Duodenal mucosa (tissue), 2 donors: ENCODE data around the gene ENTREP1.

ENCODE experiments used
- H3K27ac ChIP-seq: one replicate; pipeline ENCODE4 v1.7.0; 2013; ENCODE audit warnings: low read depth, low read length
- H3K27me3 ChIP-seq, 2 donors: one replicate each; pipeline ENCODE4 v1.7.0; 2013; ENCODE audit warnings: low read length in 2 of 2, control low read depth in 1 of 2; ENCODE audit not compliant: insufficient read depth in 2 of 2, control insufficient read depth in 1 of 2
- H3K36me3 ChIP-seq, 2 donors: one replicate each; pipeline ENCODE4 v1.7.0; 2013; ENCODE audit warnings: low read length in 2 of 2, control low read depth in 1 of 2; ENCODE audit not compliant: insufficient read depth in 2 of 2, control insufficient read depth in 1 of 2
- H3K4me1 ChIP-seq, 2 donors: one replicate each; pipeline ENCODE4 v1.7.0; 2013; ENCODE audit warnings: low read length in 2 of 2, control low read depth in 1 of 2; ENCODE audit not compliant: insufficient read depth in 2 of 2, control insufficient read depth in 1 of 2
- H3K4me3 ChIP-seq, 2 donors: one replicate each; pipeline ENCODE4 v1.7.0; 2013; ENCODE audit warnings: low read length in 2 of 2, low read depth in 1 of 2
- H3K9ac ChIP-seq, 2 donors: one replicate each; pipeline ENCODE4 v1.7.0; 2013; ENCODE audit warnings: low read length in 2 of 2, low read depth in 1 of 2
- H3K9me3 ChIP-seq, 2 donors: one replicate each; pipeline ENCODE4 v1.7.0; 2013; ENCODE audit warnings: low read length in 2 of 2, control low read depth in 1 of 2; ENCODE audit not compliant: control insufficient read depth in 1 of 2

The ENTREP1 gene

DNA sequence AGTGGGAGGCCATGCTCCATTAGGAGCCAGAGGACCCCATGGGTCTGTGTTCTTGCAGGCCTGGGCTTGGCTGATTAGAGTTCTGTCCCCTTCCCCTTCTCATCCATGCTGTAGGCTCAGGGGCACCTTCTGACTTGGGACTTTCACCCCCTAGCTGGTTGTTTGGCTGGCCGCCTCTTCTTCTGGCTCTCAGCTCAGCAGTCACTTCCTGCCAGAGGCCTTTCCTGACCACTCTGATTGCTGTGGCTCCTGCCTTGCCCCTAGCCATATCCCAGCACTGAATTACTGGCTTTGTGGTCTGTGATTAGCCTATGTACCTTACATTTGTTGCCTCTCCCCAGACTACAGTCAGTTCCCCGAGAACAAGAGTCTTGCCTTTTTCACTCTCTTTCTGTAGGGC, 14.6 kb downstream of the ENTREP1 start:
- no peaks in the 10 kb centered on the region for H3K27me3 ChIP-seq
- no peak overlapping the region for H3K4me3 ChIP-seq
- no peaks in the 10 kb centered on the region for H3K36me3 ChIP-seq
- no peaks in the 10 kb centered on the region for H3K9me3 ChIP-seq
- H3K9ac ChIP-seq = no peak overlapping the region
- H3K27ac ChIP-seq = no peak overlapping the region
- no peaks in the 10 kb centered on the region for H3K4me1 ChIP-seq

DNA sequence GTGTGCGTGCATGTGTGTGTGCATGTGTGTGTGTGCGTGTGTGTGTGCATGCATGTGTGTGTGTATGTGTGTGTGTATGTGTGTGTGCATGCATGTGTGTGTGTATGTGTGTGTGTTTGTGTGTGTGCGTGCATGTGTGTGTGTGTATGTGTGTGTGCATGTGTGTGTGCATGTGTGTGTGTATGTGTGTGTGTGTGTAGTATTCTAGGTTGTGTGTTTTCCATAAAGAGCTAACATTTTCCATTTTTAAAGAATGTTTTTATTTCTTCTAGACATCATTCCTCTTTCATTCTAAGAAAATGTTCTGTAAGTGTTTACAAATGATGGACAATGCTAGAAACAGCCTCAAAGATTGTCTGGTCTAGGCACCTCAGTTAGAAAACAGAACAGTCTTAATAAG, 15.6 kb downstream of the ENTREP1 start:
- H3K27me3 ChIP-seq = no peaks in the 10 kb centered on the region
- no peaks in the 10 kb centered on the region for H3K4me1 ChIP-seq
- H3K4me3 ChIP-seq = no peak overlapping the region
- H3K27ac ChIP-seq = no peak overlapping the region
- H3K9ac ChIP-seq = no peak overlapping the region
- H3K9me3 ChIP-seq = no peaks in the 10 kb centered on the region
- no peaks in the 10 kb centered on the region for H3K36me3 ChIP-seq

DNA sequence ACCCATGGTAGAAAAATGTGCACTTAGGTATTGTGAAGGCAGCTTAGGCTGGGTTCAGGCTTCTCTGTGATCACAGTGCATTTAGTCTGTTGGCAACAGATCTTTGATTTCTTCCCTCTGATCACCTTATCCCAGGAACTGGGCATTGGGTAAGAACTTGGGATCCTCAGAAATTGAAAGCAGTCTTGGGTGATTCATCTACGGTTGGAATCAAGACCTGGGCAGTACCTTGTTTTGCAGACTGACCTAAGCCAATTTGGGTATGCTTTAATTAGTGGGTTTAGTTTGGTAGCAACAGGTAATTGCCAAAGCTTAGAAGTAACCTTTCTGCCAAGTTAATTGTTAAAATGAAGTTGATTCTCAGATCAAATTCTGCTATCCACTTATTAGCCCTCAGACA, 17.8 kb downstream of the ENTREP1 start:
- H3K4me3 ChIP-seq = no peak overlapping the region
- H3K27me3 ChIP-seq = no peaks in the 10 kb centered on the region
- H3K4me1 ChIP-seq = no peaks in the 10 kb centered on the region
- no peak overlapping the region for H3K27ac ChIP-seq
- H3K36me3 ChIP-seq = no peaks in the 10 kb centered on the region
- H3K9ac ChIP-seq = no peak overlapping the region
- no peaks in the 10 kb centered on the region for H3K9me3 ChIP-seq

DNA sequence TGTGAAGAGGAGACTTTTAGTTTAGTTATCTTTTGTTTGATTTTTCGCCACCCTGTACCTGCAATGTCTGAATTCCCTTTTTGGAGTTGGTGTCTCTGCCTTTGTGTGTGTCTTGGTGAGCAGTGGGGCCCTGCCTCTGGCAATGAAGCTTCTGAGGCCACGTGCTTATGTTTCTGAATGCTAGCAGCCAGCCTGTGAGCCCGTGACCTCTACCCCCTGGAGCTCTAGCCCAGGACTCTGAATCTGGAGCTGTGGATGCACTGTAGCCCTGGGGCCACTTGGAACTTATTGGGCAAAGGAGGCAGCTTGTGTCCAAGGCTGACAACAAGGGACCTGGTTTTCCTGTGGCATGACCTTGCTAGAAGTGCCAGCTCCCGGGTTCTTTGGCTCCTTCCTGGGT, 19.4 kb downstream of the ENTREP1 start:
- Histone ChIP-seq H3K27ac (no peak overlapping the region), H3K9me3 (no peaks in the 10 kb centered on the region), H3K4me3 (no peak overlapping the region), H3K4me1 (no peaks in the 10 kb centered on the region), H3K36me3 (no peaks in the 10 kb centered on the region), H3K27me3 (no peaks in the 10 kb centered on the region), H3K9ac (no peak overlapping the region)

DNA sequence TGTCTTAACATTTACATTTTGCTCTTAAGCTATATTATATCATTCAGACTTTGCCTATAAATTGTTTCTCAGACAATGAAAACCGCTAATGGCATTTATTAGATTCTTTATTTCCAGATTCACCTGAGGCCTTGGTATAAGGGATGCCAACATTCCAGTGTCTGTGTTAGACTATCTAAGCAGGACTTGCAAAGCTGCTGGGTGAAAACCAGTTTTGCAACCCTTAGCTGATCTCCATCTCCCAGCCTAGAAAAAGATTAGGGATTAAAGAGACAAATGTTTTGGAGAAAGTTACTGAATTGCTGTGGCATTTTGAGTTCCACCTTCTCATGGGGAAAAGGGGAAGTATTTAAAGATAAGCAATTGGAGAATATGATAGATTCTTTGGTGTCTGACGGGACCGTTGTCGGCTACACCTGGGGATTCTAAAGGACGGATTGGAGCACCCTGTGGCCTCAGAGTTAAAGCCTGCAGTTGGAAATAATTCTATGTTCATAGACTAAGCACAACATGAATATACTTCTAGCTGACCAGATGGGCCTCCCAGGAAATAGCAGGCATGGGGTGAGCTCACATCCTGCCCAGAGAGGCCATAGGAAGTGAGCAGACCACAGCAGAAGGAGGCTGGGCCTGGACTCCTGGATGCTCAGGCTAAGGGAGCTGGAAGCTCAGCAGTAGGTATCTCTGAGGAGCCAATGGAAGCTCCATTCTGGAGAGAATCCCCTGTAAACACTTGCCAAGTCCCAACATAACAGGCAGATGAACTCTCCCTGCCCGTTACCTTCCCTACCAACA, 21.8 kb downstream of the ENTREP1 start:
- H3K9ac ChIP-seq = no peak overlapping the region
- no peaks in the 10 kb centered on the region for H3K36me3 ChIP-seq
- no peak overlapping the region for H3K27ac ChIP-seq
- no peaks in the 10 kb centered on the region for H3K4me1 ChIP-seq
- H3K4me3 ChIP-seq = no peak overlapping the region
- H3K9me3 ChIP-seq = no peaks in the 10 kb centered on the region
- H3K27me3 ChIP-seq = no peaks in the 10 kb centered on the region

DNA sequence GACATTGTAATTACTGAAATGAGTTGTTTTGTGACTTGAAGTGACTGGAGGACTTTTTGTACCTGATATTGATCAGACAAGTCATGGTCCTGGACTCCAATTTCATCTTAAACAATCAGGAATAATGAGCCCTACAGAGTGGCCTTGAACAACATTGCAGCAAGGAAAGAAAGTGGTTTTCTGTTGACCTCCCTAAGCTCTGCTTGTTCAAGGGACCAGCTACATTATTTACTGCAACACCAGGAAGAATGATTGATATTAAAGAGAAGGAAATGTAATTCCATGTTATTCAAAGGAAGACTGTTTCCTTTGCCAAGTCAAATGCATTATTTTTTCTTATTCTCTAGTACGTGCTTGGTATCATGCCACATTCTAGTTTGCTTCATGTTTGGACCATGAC, 22.6 kb downstream of the ENTREP1 start:
- Histone ChIP-seq H3K9me3 (no peaks in the 10 kb centered on the region), H3K27ac (no peak overlapping the region), H3K36me3 (no peaks in the 10 kb centered on the region), H3K4me3 (no peak overlapping the region), H3K9ac (no peak overlapping the region), H3K27me3 (no peaks in the 10 kb centered on the region), H3K4me1 (no peaks in the 10 kb centered on the region)

DNA sequence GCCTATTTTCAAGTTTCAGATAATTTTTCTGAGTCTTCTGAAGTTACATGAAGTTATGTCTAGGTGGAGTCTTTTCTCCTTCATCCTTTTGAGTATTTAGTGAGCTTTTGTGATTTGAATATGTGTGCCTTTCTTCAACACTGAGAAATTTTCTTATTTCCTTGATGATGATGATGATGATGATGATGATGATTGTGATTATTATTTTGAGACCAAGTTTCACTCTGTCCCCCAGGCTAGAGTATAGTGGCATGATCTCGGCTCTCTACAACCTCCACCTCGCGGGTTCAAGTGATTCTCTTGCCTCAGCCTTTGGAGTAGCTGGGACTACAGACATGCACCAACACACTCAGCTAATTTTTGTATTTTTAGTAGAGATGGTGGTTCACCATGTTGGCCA, 26.2 kb downstream of the ENTREP1 start:
- Histone ChIP-seq H3K27ac (no peak overlapping the region), H3K9me3 (no peaks in the 10 kb centered on the region), H3K27me3 (no peaks in the 10 kb centered on the region), H3K36me3 (no peaks in the 10 kb centered on the region), H3K4me1 (no peaks in the 10 kb centered on the region), H3K9ac (no peak overlapping the region), H3K4me3 (no peak overlapping the region)

DNA sequence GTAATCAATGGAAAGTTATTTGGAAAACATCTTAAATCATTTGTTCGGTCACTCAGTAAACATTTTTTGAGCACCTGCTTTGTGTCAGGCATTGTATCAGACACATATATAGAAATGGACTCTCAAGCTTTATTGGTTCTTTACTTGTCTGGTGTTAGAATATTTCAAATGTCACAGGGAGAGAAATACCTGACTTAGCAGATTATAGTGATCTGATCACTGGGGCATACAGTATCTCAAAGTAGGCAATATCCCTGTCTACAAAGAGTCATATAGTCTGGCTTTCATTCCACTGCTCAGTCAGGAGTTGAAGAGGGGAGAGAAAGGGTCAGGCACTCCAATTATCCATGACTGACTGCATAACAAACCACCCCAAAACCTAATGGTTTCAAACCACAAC, 30.2 kb downstream of the ENTREP1 start:
- no peaks in the 10 kb centered on the region for H3K27me3 ChIP-seq
- H3K27ac ChIP-seq = no peak overlapping the region
- no peaks in the 10 kb centered on the region for H3K9me3 ChIP-seq
- H3K36me3 ChIP-seq = no peaks in the 10 kb centered on the region
- no peak overlapping the region for H3K9ac ChIP-seq
- H3K4me3 ChIP-seq = no peak overlapping the region
- H3K4me1 ChIP-seq = no peaks in the 10 kb centered on the region

DNA sequence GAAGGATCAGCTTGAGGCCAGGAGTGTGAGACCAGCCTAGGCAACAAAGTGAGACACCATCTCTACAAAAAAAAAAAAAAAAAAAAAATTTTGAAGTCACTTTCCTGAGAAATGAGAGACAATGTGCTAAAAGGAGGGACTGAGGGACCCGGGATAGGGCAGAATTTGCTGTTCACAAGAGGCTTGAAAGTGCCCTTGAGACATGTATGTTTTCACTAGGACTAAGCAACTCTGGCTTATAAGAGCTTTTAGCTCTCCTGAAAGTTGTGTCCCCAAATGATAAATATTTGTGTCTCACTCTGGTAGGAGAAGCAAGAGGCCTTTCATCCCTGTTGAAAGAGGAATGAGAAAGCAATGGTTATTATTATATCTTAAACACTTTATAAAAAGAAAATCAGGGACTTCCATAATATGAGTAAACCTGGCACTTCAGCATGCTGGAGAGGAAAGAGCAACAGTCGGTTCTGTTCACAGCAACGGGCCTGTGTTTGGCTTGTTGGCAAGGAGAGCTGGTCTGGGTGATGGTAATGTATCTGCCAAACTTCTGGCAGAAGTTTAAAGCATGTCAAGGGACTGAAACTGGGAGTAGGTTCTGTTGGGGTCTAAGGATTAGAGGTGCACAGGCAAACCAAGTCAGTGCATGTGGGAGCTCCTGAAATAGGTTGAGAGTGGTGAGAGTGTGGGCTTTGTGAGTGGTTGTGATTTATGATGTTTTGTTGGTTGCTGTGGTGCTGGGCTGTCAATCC, 32.2 kb downstream of the ENTREP1 start:
- Histone ChIP-seq H3K36me3 (no peaks in the 10 kb centered on the region), H3K9ac (no peak overlapping the region), H3K4me1 (no peaks in the 10 kb centered on the region), H3K4me3 (no peak overlapping the region), H3K9me3 (no peaks in the 10 kb centered on the region), H3K27ac (no peak overlapping the region), H3K27me3 (no peaks in the 10 kb centered on the region)

DNA sequence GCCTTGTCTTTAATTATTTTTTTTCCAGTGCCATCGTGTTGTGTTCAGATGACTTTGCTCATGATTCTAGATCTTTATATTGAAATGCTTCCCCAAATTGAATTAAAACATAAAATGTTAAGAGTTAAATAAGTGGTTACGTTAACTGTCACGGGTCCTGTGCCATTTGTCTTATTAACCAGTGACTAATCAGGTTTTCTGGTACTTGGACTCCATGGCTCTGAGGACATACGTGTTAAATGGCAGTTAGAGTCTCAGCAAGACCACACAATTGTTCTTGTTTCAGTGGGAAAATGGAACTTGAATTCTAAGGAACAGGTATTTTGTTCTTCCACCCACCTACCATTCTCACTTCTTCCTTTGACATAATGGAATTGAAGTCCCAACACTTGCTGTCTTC, 32.8 kb downstream of the ENTREP1 start:
- Histone ChIP-seq H3K27me3 (no peaks in the 10 kb centered on the region), H3K27ac (no peak overlapping the region), H3K4me1 (no peaks in the 10 kb centered on the region)

More for the DNA sequence above, 32.8 kb downstream of the ENTREP1 start:
- Histone ChIP-seq H3K9me3 (no peaks in the 10 kb centered on the region), H3K4me3 (no peak overlapping the region), H3K36me3 (no peaks in the 10 kb centered on the region), H3K9ac (no peak overlapping the region)
